GM10248 (cell line): Measurements from ENCODE around the gene SSU72.

Source experiments
- CTCF ChIA-PET: fragments of 300-600 bp; sonication (Branson Sonifier 250); formaldehyde crosslinking; extraction: SDS; loops from one replicate; lab custom pipeline; 2021; ENCODE audit warnings: antibody characterized with exemption; lab: Yijun Ruan, JAX
- POLR2A ChIA-PET: fragments of 350-650 bp; sonication (Branson Sonifier 250); formaldehyde crosslinking; extraction: SDS; loops from one replicate; lab custom pipeline; 2020; ENCODE audit warnings: antibody characterized with exemption; lab: Yijun Ruan, JAX
- DNase-seq: peaks from one replicate; pipeline ENCODE4 v3.0.0; 2012; ENCODE audit errors: extremely low spot score
- TF ChIP-seq, protein P1 (sequence below): IDR thresholded peaks from 2 replicates; pipeline ENCODE4 v1.5.1; 2012; ENCODE audit warnings: mild to moderate bottlenecking, low read depth; ENCODE audit errors: extremely low read depth, missing control alignments, control extremely low read depth

Gene SSU72

DNA sequence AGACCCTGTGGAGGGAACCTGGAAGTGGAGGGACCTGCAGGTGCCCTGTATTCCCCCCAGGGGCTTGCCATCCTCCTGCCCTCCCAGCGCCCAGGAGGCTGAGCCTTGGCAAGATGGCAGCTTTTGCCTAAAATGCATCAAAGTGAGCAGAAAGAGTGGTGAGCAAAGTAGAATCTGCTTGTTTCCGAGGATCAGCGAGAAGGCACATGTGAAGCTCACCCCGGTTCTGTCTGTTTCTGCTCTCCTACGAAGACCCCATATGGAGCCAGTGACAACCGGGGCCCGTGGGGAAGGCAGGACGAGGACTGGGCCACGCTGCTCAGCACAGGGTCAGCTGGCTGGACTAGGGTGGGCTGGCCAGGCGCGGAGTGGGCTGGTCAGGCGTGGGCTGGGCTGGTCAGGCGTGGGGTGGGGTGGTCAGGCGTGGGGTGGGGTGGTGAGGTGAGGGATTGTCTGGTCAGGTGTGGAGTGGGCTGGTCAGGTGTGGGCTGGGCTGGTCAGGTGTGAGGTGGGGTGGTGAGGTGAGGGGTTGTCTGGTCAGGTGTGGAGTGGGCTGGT lies 30.4 kb upstream of the SSU72 start:
- no peak for DNase-seq
- ChIA-PET POLR2A (no interaction called here), CTCF (no interaction called here)
- TF ChIP-seq, protein P1, sequence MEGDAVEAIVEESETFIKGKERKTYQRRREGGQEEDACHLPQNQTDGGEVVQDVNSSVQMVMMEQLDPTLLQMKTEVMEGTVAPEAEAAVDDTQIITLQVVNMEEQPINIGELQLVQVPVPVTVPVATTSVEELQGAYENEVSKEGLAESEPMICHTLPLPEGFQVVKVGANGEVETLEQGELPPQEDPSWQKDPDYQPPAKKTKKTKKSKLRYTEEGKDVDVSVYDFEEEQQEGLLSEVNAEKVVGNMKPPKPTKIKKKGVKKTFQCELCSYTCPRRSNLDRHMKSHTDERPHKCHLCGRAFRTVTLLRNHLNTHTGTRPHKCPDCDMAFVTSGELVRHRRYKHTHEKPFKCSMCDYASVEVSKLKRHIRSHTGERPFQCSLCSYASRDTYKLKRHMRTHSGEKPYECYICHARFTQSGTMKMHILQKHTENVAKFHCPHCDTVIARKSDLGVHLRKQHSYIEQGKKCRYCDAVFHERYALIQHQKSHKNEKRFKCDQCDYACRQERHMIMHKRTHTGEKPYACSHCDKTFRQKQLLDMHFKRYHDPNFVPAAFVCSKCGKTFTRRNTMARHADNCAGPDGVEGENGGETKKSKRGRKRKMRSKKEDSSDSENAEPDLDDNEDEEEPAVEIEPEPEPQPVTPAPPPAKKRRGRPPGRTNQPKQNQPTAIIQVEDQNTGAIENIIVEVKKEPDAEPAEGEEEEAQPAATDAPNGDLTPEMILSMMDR, result no peak

DNA sequence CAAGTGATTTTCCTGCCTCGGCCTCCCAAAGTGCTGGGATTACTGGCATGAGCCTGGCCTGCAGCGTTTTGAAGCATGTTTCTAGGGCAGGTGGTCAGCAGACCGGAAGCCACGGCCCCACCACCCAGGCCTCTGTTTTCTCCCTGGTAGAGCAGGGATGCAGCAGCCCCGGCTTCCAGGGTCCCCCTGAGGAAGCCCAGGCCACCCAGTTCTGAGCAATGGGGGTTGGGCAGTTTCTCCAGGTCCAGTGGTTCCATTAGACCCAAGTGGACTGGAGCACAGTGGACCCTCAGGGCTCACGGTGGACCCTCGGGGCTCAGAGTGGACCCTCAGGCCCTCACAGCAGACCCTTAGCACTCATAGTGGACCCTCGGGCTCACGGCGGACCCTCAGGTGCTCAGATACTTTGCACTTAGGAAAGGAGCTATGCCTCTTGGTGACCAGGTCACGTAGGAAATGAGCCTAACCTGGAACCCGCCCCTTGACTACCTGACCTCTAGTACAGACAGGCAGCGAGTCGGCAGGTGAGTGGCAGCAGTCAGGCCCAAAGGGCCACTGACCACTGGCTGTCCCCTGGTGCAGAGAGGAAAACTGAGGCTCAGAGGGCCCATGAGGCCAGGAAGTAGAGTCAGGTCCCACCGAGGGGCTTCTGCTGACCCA lies 29.8 kb upstream of the SSU72 start:
- POLR2A ChIA-PET, result no interaction called here
- TF ChIP-seq, protein P1, result no peak
- CTCF ChIA-PET, result no interaction called here
- DNase-seq, result no peak

DNA sequence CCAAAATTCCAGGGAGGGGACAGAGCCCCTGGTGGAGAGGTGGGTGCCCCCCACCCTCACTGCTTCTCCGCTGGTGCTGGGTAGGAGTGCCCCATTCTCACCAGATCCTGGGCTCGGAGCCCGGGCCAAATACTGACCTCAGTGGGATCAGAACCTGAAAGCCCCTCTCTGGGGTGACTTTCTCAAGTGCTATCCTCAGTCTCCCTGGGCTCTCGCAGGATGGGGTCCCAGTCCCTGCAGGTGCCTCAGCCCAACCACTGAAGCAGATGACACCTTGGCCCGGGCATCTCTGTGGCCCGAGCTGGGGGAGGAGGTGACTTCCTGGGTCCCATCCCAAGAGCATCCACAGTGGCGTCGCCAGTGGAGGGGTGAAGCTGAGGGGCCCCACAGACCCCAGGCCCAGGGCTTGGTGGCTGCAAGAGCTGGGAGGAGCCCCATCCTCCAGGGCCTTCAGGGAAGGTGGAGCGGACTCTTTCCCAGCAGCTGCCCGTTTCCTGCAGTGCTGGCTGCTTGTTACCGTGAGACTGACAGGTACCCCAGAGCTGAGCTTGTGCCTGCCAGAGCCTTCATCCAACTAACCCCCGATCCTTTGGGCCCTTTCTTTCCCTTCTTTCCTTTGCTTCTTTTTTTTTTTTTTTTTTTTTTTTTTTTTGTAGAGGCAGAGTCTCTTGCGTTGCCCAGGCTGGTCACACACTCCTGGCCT lies 29.2 kb upstream of the SSU72 start:
- ChIA-PET CTCF (interaction anchor here (0.8 to 1.9 kb wide), 3 partner anchors 10 to 306 kb away, joined by 3 to 4 read pairs (median 3); no protein-coding TSS in a partner anchor), POLR2A (interaction anchor here (0.6 to 1.2 kb wide), 3 partner anchors 12 to 153 kb away, joined by 3 to 4 read pairs (median 3); no protein-coding TSS in a partner anchor)
- TF ChIP-seq, protein P1, result no peak
- DNase-seq, result no peak

DNA sequence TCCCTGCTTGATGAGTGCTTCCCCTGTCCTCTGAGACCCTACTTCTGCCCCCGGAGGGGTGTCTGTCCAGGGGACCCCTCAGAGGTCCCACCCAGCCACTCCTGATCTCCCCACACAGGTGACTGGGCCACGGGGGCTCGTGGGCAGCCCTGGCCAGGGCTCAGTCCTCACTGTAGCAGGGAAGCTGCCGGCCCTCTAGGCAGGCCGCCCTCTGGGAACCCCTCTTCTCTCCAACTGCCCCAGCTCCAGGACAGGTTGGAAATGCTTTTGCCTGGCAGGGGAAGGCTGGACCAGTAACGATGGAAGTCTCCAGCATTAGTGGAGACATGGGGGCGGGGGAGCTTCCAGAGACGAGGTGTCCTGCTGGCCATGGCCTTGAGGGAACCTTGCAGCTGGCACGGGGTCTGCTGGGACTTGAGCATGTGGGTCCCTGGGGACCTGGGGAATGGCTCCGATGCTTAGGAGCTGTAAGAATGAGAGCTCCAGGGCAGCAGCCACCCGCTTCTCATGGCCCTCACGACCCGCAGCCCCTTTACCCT lies 28.4 kb upstream of the SSU72 start:
- TF ChIP-seq, protein P1, result no peak
- CTCF ChIA-PET, result interaction anchor here (0.8 to 1.9 kb wide), 6 partner anchors 8 to 306 kb away, joined by 3 to 6 read pairs (median 4); no protein-coding TSS in a partner anchor
- POLR2A ChIA-PET, result interaction anchor here (1.2 kb wide), 1 partner anchor 13 kb away, joined by 3 read pairs; no protein-coding TSS in a partner anchor
- no peak for DNase-seq

DNA sequence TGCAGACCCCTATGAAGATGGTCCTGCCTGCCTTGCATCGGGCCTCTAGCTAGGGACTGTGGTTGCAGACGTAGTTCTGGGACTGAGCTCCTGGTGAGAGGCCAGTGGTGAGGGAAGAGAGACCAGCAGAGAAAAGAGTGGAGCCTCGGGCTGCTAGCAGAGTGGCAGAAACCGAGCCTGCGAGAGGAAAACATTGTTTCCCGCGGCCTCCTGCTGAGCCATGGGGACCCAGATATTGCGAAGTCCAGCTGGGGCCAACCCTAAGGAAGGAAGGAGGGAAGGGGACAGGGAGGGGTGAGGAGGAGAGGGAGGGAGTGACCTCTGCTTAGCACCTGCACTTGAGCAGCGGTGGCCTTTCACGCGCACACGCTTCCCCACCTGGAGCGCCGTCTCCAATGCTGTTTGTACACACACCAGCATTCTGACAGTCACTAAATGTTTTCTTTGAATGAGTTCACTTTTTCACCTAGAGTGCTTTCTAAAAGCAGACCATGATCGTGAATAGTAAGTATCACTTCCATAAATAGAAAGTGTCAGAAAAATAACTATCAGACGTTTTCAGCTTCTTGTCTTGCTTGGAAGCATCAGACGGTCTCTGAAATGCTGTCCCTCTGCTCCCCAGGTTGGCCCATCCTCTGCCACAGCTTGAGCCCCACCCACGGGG lies 27.8 kb upstream of the SSU72 start:
- DNase-seq, result peak; percentile 68
- TF ChIP-seq, protein P1, result no peak
- ChIA-PET CTCF (interaction anchor here (1.3 to 1.9 kb wide), 4 partner anchors 9 to 21 kb away, joined by 3 to 6 read pairs (median 4); no protein-coding TSS in a partner anchor), POLR2A (interaction anchor here (1.2 kb wide), 1 partner anchor 14 kb away, joined by 3 read pairs; no protein-coding TSS in a partner anchor)
